ENCODE results near the gene MINDY4. TPM values are rescaled to one million over a fixed set of nuclear protein-coding genes. Genes with fewer than 3 reads are reported as not detected.

The MINDY4 gene
- total and polyA plus RNA-seq, 2 of the 8 experiments (the other 6 are each of a cell fraction or from before 2014, with no cell fraction given), result 1.3 to 3.6 TPM

DNA sequence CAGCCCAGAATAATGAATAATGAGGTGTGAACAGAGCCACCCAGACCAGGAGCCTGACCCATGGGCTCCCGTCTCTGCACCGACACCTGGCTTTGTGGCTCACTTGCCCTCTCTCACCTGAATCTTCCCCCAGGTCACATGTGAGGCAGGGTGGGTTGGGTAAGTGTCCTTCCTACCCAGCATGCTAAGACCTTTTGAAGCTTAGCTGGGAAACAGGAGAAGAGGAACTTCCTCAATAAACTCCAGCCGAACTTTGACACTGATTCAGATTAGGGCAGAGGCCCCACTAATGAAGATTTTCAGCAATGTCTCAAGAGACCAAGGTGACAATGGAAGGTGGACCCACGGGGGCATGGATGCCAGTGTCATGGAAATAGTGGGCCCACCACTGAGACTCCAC is 93.9 kb downstream of the MINDY4 start:
- DNase-seq (ENCODE audit: low read depth in 1 of 2, low spot score in 2 of 2) (no peak), FAIRE-seq (no peak)
- no peaks in the 10 kb centered on the region for H3K79me2 ChIP-seq (ENCODE audit: control insufficient read depth in 1 of 2, insufficient read depth in 2 of 2, low read length in 2 of 2)
- no peaks in the 10 kb centered on the region for H3K36me3 ChIP-seq (ENCODE audit: control insufficient read depth in 2 of 4, insufficient read depth in 4 of 4, low read length in 3 of 4)
- TF ChIP-seq YY1 (IDR thresholded peaks at IDR 0.05; ENCODE audit: low read depth, low read length), result no peak
- no peak for TF ChIP-seq RXRA (IDR thresholded peaks at IDR 0.05; ENCODE audit: insufficient read depth, low read depth, low read length)
- no peak for TF ChIP-seq BCL11A (IDR thresholded peaks at IDR 0.05; ENCODE audit: low read depth in 2 of 2, low read length in 2 of 2)
- no peak for TF ChIP-seq ASH2L (IDR thresholded peaks at IDR 0.05; ENCODE audit: low read length)
- no peak for TF ChIP-seq TCF12 (IDR thresholded peaks at IDR 0.05; ENCODE audit: low read depth, low read length)
- TF ChIP-seq, protein P1, sequence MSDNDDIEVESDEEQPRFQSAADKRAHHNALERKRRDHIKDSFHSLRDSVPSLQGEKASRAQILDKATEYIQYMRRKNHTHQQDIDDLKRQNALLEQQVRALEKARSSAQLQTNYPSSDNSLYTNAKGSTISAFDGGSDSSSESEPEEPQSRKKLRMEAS (IDR thresholded peaks at IDR 0.05), result no peak
- TF ChIP-seq, protein P2, sequence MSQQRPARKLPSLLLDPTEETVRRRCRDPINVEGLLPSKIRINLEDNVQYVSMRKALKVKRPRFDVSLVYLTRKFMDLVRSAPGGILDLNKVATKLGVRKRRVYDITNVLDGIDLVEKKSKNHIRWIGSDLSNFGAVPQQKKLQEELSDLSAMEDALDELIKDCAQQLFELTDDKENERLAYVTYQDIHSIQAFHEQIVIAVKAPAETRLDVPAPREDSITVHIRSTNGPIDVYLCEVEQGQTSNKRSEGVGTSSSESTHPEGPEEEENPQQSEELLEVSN (IDR thresholded peaks at IDR 0.05), result no peak
- H2BK12ac ChIP-seq (ENCODE audit: low read depth, low read length), result no peak overlapping the region
- CTCF ChIA-PET (ENCODE audit: partially characterized antibody), result interaction anchor here (1.2 to 1.6 kb wide), 4 partner anchors 10 to 67 kb away, joined by 3 to 7 read pairs (median 4); no protein-coding TSS in a partner anchor
- H3K56ac ChIP-seq (replicated peaks; ENCODE audit: insufficient read length, low read depth, low read length), result no peak overlapping the region
- H3K14ac ChIP-seq (ENCODE audit: insufficient read length), result no peak overlapping the region
- H3K4me1 ChIP-seq (replicated peaks in 1 of 4; ENCODE audit: control insufficient read depth in 3 of 4, insufficient read depth in 4 of 4, low read length in 3 of 4), result no peaks in the 10 kb centered on the region
- no peaks in the 10 kb centered on the region for H3K79me1 ChIP-seq (ENCODE audit: low read depth, low read length)
- H2AFZ ChIP-seq (ENCODE audit: low read length), result no peak overlapping the region
- no peaks in the 10 kb centered on the region for H3K27me3 ChIP-seq (replicated peaks in 1 of 4; ENCODE audit: control insufficient read depth in 3 of 4, extremely low read depth in 1 of 4, insufficient read depth in 3 of 4, low read length in 3 of 4)
- H2BK15ac ChIP-seq (ENCODE audit: low read length), result no peak overlapping the region
- no peak overlapping the region for H3K4ac ChIP-seq (replicated peaks; ENCODE audit: insufficient read length, low read depth, low read length)
- no peak overlapping the region for H4K8ac ChIP-seq (ENCODE audit: extremely low read depth, insufficient read depth, low read length)
- no peak overlapping the region for H3K23ac ChIP-seq (ENCODE audit: insufficient read length)
- H3K18ac ChIP-seq (ENCODE audit: extremely low read depth, low read length), result no peak overlapping the region
- no peaks in the 10 kb centered on the region for H3K23me2 ChIP-seq (ENCODE audit: low read depth, low read length)
- H3K4me3 ChIP-seq (ENCODE audit: extremely low read depth in 1 of 4, insufficient read depth in 2 of 4, low read depth in 3 of 4, low read length in 4 of 4), result no peak overlapping the region
- H2BK20ac ChIP-seq (ENCODE audit: low read length), result no peak overlapping the region
- H3K27ac ChIP-seq (ENCODE audit: low read depth, low read length), result no peak overlapping the region
- H3K9ac ChIP-seq (replicated peaks in 1 of 4; ENCODE audit: extremely low read depth in 1 of 4, low read depth in 3 of 4, low read length in 3 of 4), result no peak overlapping the region
- no peak overlapping the region for H3K4me2 ChIP-seq (ENCODE audit: insufficient read depth in 1 of 2, low read depth in 2 of 2, low read length in 2 of 2)
- WGBS, 2 experiments (ENCODE audit: extremely low coverage in 1 of 2, insufficient coverage in 1 of 2, insufficient read length in 1 of 2, insufficient replicate concordance in 2 of 2, low coverage in 1 of 2, low lambda C conversion rate in 2 of 2, missing lambda C conversion rate in 1 of 2), result 94% methylated on average over 4 of the region's 4 CpGs; no CpG with 5 or more reads in 1 of the 2 experiments
- no peak overlapping the region for H4K5ac ChIP-seq (ENCODE audit: insufficient read length, low read depth, low read length)
- POLR2A ChIA-PET (ENCODE audit: partially characterized antibody), result no interaction called here
- H3K9me3 ChIP-seq (ENCODE audit: insufficient read depth in 2 of 2, low read depth in 1 of 2, low read length in 1 of 2), result no peaks in the 10 kb centered on the region
- H2BK120ac ChIP-seq (replicated peaks; ENCODE audit: low read depth, low read length), result no peak overlapping the region
- no peak overlapping the region for H2BK5ac ChIP-seq (ENCODE audit: low read depth, low read length)
- H2AK5ac ChIP-seq (ENCODE audit: low read depth, low read length), result no peak overlapping the region
- no peaks in the 10 kb centered on the region for H4K20me1 ChIP-seq (replicated peaks in 1 of 2; ENCODE audit: control insufficient read depth in 1 of 2, insufficient read depth in 2 of 2, low read length in 2 of 2)
- no peak overlapping the region for H4K91ac ChIP-seq (replicated peaks; ENCODE audit: insufficient read length, low read length)

Data from H1 (cell line).